H9 (cell line): ENCODE measurements around the gene GPI. TPM values are rescaled to one million over a fixed set of nuclear protein-coding genes. Genes with fewer than 3 reads are reported as not detected.
"Not testable (repeated sequence)": the region's sequence is repeated elsewhere in the genome, so short reads cannot be mapped to it uniquely, and the experiment has no call there.

Experiments
- DNase-seq: peaks from one replicate; pipeline ENCODE4 v3.0.0-alpha.2; 2017
- H2AFZ ChIP-seq: one replicate; pipeline ENCODE4 v1.6.1; 2013; ENCODE audit warnings: mild to moderate bottlenecking, low read length, control low read depth, moderate library complexity
- H2AK5ac ChIP-seq: 2 replicates; pipeline ENCODE4 v1.6.1; 2013; ENCODE audit warnings: low read length, control low read depth, mixed read lengths; ENCODE audit not compliant: insufficient read length
- H2BK120ac ChIP-seq: one replicate; pipeline ENCODE4 v1.6.1; 2013; ENCODE audit warnings: low read depth, mild to moderate bottlenecking, low read length, control low read depth, inconsistent platforms; ENCODE audit not compliant: poor library complexity, severe bottlenecking
- H2BK12ac ChIP-seq: 2 replicates; pipeline ENCODE4 v1.6.1; 2013; ENCODE audit warnings: low read length, control low read depth, mixed read lengths, low read depth; ENCODE audit not compliant: insufficient read length
- H2BK15ac ChIP-seq: 2 replicates; pipeline ENCODE4 v1.6.1; 2013; ENCODE audit warnings: low read depth, low read length, control low read depth
- H2BK20ac ChIP-seq: one replicate; pipeline ENCODE4 v1.6.1; 2013; ENCODE audit warnings: low read depth, mild to moderate bottlenecking, low read length, control low read depth, inconsistent platforms; ENCODE audit not compliant: poor library complexity, severe bottlenecking
- H2BK5ac ChIP-seq: 2 replicates; pipeline ENCODE4 v1.6.1; 2013; ENCODE audit warnings: low read length, control low read depth, mixed read lengths; ENCODE audit not compliant: insufficient read length
- H3K14ac ChIP-seq: 2 replicates; pipeline ENCODE4 v1.6.1; 2013; ENCODE audit warnings: low read length, control low read depth; ENCODE audit not compliant: insufficient read depth
- H3K18ac ChIP-seq: 2 replicates; pipeline ENCODE4 v1.6.1; 2013; ENCODE audit warnings: low read depth, mild to moderate bottlenecking, mixed read lengths, low read length, control low read depth; ENCODE audit not compliant: insufficient read length
- H3K23ac ChIP-seq: 2 replicates; pipeline ENCODE4 v1.6.1; 2013; ENCODE audit warnings: low read length, control low read depth, mixed read lengths, low read depth; ENCODE audit not compliant: insufficient read length
- H3K23me2 ChIP-seq: 2 replicates; pipeline ENCODE4 v1.6.1; 2013; ENCODE audit warnings: low read depth, mild to moderate bottlenecking, mixed read lengths, low read length, control low read depth; ENCODE audit not compliant: insufficient read length, poor library complexity, severe bottlenecking
- H3K27ac ChIP-seq: 2 replicates; pipeline ENCODE4 v1.5.1; 2013; ENCODE audit warnings: low read length, control low read depth, mixed read lengths, low read depth; ENCODE audit not compliant: insufficient read length
- H3K27me3 ChIP-seq: 2 replicates; pipeline ENCODE4 v1.6.1; 2013; ENCODE audit warnings: low read length, control low read depth, inconsistent platforms; ENCODE audit not compliant: insufficient read depth
- H3K4ac ChIP-seq: 2 replicates; pipeline ENCODE4 v1.6.1; 2013; ENCODE audit warnings: low read depth, mild to moderate bottlenecking, control low read depth, inconsistent platforms, low read length, moderate library complexity
- H3K4me1 ChIP-seq: 2 replicates; pipeline ENCODE4 v1.6.1; 2013; ENCODE audit warnings: low read length, control low read depth, inconsistent platforms; ENCODE audit not compliant: insufficient read depth
- H3K4me2 ChIP-seq: 2 replicates; pipeline ENCODE4 v1.6.1; 2013; ENCODE audit warnings: low read length, control low read depth, mixed read lengths; ENCODE audit not compliant: insufficient read length, insufficient read depth
- H3K56ac ChIP-seq: 2 replicates; pipeline ENCODE4 v1.6.1; 2013; ENCODE audit warnings: low read depth, mild to moderate bottlenecking, mixed read lengths, low read length, control low read depth; ENCODE audit not compliant: insufficient read length
- H3K79me1 ChIP-seq: 2 replicates; pipeline ENCODE4 v1.6.1; 2013; ENCODE audit warnings: low read depth, mild to moderate bottlenecking, moderate library complexity, low read length, control low read depth, inconsistent platforms; ENCODE audit not compliant: insufficient read depth, poor library complexity, severe bottlenecking
- H3K79me2 ChIP-seq: 2 replicates; pipeline ENCODE4 v1.6.1; 2013; ENCODE audit warnings: low read length, control low read depth, inconsistent platforms; ENCODE audit not compliant: insufficient read depth
- H3K9ac ChIP-seq: 2 replicates; pipeline ENCODE4 v1.6.1; 2013; ENCODE audit warnings: low read length, control low read depth, mixed read lengths; ENCODE audit not compliant: insufficient read length; ENCODE audit errors: extremely low read depth
- H3K9me3 ChIP-seq: one replicate; pipeline ENCODE4 v1.6.1; 2013; ENCODE audit warnings: low read depth, low read length, inconsistent platforms; ENCODE audit not compliant: control insufficient read depth
- H3T11ph ChIP-seq: one replicate; pipeline ENCODE4 v1.6.1; 2013; ENCODE audit warnings: mild to moderate bottlenecking, low read length, control low read depth, inconsistent platforms
- H4K20me1 ChIP-seq: one replicate; pipeline ENCODE4 v1.6.1; 2013; ENCODE audit not compliant: control insufficient read depth, insufficient read length, insufficient read depth
- H4K5ac ChIP-seq: 2 replicates; pipeline ENCODE4 v1.6.1; 2013; ENCODE audit warnings: low read depth, mild to moderate bottlenecking, mixed read lengths, low read length, control low read depth; ENCODE audit not compliant: insufficient read length
- H4K8ac ChIP-seq: replicated peaks from 2 replicates; pipeline ENCODE4 v1.6.1; 2013; ENCODE audit warnings: low read length, control low read depth, mixed read lengths, low read depth; ENCODE audit not compliant: insufficient read length
- H4K91ac ChIP-seq: 2 replicates; pipeline ENCODE4 v1.6.1; 2013; ENCODE audit warnings: low read depth, mild to moderate bottlenecking, moderate library complexity, mixed read lengths, low read length, control low read depth; ENCODE audit not compliant: insufficient read length
- H3K27ac Mint-ChIP-seq, 3 experiments: 2 replicates in 2 of 3; 3 replicates in 1 of 3; pipeline ENCODE4 v1.8.0; 2020 to 2021; ENCODE audit warnings: mixed read lengths in 3 of 3, mild to moderate bottlenecking in 1 of 3, moderate library complexity in 1 of 3
- H3K27me3 Mint-ChIP-seq: 2 replicates; pipeline ENCODE4 v1.8.0; 2021; ENCODE audit warnings: low read depth, mild to moderate bottlenecking, moderate library complexity, mixed read lengths
- H3K36me3 Mint-ChIP-seq, 3 experiments: 2 replicates in 2 of 3; 3 replicates in 1 of 3; pipeline ENCODE4 v1.8.0; 2020 to 2021; ENCODE audit warnings: low read depth in 3 of 3, mixed read lengths in 3 of 3; ENCODE audit not compliant: insufficient read depth in 1 of 3
- H3K4me1 Mint-ChIP-seq, 2 experiments: 2 replicates each; pipeline ENCODE4 v1.8.0; 2020; ENCODE audit warnings: mixed read lengths in 2 of 2
- H3K4me3 Mint-ChIP-seq, 2 experiments: 2 replicates in 1 of 2; 3 replicates in 1 of 2; pipeline ENCODE4 v1.8.0; 2020 to 2021; ENCODE audit warnings: mild to moderate bottlenecking in 2 of 2, mixed read lengths in 2 of 2, moderate library complexity in 1 of 2
- H3K9me3 Mint-ChIP-seq, 2 experiments: 2 replicates in 1 of 2; 3 replicates in 1 of 2; pipeline ENCODE4 v1.8.0; 2020; ENCODE audit warnings: mild to moderate bottlenecking in 2 of 2, mixed read lengths in 2 of 2, moderate library complexity in 1 of 2
- CTCF ChIP-seq: fragments of 200-600 bp; sonication (generic); conservative IDR thresholded peaks from 3 replicates; pipeline ENCODE4 v1.8.0; 2021; ENCODE audit warnings: antibody characterized with exemption, mild to moderate bottlenecking
- WGBS: extraction: QIAGEN DNeasy Blood & Tissue Kit; methylation state at CpG from one replicate; pipeline ENCODE4 v1.1.7; 2013; ENCODE audit warnings: missing lambda C conversion rate, low lambda C conversion rate, mixed read lengths; ENCODE audit not compliant: insufficient read length; ENCODE audit errors: extremely low coverage; 5-methylcytosine and 5-hydroxymethylcytosine counted together
- total RNA-seq: library from RNA; stranded (reverse); gene quantifications from 2 replicates; pipeline ENCODE4 v1.2.1, GENCODE V29; 2021

GPI gene
- total RNA-seq, 1 experiment from 2014 or later: 373 TPM

- no peak for TF ChIP-seq CTCF
These were observed 3.3 kb downstream of the GPI start for GRCh38 chr19:34368338-34368737.

GRCh38 chr19:34369166-34369565 is 4.2 kb downstream of the GPI start:
- H3K23me2 ChIP-seq, H4K20me1 ChIP-seq, H3K23ac ChIP-seq, H3K27me3 Mint-ChIP-seq, H3K4ac ChIP-seq, H3K18ac ChIP-seq, H3K4me1 ChIP-seq, H2BK120ac ChIP-seq, H2BK5ac ChIP-seq, H2BK20ac ChIP-seq, H3K27ac Mint-ChIP-seq, H3K9me3 Mint-ChIP-seq, H3K14ac ChIP-seq, H3K79me2 ChIP-seq, H4K5ac ChIP-seq, H3K56ac ChIP-seq, H3T11ph ChIP-seq, H3K27ac ChIP-seq, H3K4me3 Mint-ChIP-seq, H3K9me3 ChIP-seq, H2BK15ac ChIP-seq, DNase-seq, H3K4me2 ChIP-seq, H4K8ac ChIP-seq, H2BK12ac ChIP-seq, H3K27me3 ChIP-seq, H2AFZ ChIP-seq, H3K9ac ChIP-seq, H2AK5ac ChIP-seq, H4K91ac ChIP-seq: not testable (repeated sequence)
- peaks cover 15 to 20% of the 10 kb centered on the region in 2 experiments for H3K4me1 Mint-ChIP-seq
- no CpG with 5 or more reads among the region's 10 CpGs for WGBS
- peaks cover 11% of the 10 kb centered on the region for H3K79me1 ChIP-seq
- peaks cover 45 to 72% (median 68%) of the 10 kb centered on the region in 3 experiments for H3K36me3 Mint-ChIP-seq

More at GRCh38 chr19:34368338-34368737, 3.3 kb downstream of the GPI start:
- Histone ChIP-seq H3K14ac (no peak overlapping the region), H2BK5ac (no peak overlapping the region), H3K4me1 (peaks cover 2% of the 10 kb centered on the region; the same call in 1 of the 2 replicates), H3K9ac (no peak overlapping the region), H2BK12ac (no peak overlapping the region), H2AK5ac (no peak overlapping the region), H3K27me3 (no peaks in the 10 kb centered on the region), H3K4me2 (no peak overlapping the region), H4K5ac (no peak overlapping the region), H4K91ac (no peak overlapping the region), H4K20me1 (peaks cover 3% of the 10 kb centered on the region), H3K27ac (no peak overlapping the region), H3K79me1 (peaks cover 11% of the 10 kb centered on the region), H3K4ac (no peak overlapping the region), H3K23ac (no peak overlapping the region), H3K79me2 (peaks cover 7% of the 10 kb centered on the region; the same call in 1 of the 2 replicates), H3T11ph (no peak overlapping the region), H2BK120ac (no peak overlapping the region), H3K9me3 (no peaks in the 10 kb centered on the region), H2AFZ (no peak overlapping the region), H3K23me2 (peaks cover 7% of the 10 kb centered on the region), H2BK20ac (no peak overlapping the region), H3K18ac (no peak overlapping the region), H4K8ac (no peak overlapping the region), H3K56ac (no peak overlapping the region), H2BK15ac (no peak overlapping the region)
- no peak for DNase-seq
- H3K9me3 Mint-ChIP-seq: no peaks in the 10 kb centered on the region
- peaks cover 45 to 66% (median 62%) of the 10 kb centered on the region in 3 experiments for H3K36me3 Mint-ChIP-seq
- H3K4me3 Mint-ChIP-seq: no peak overlapping the region; a peak in 2 of 5 replicates
- no peak overlapping the region for H3K27ac Mint-ChIP-seq
- peaks cover 1% of the 10 kb centered on the region; the same call in 1 of the 2 replicates for H3K27me3 Mint-ChIP-seq
- H3K4me1 Mint-ChIP-seq: peaks cover 15 to 20% of the 10 kb centered on the region in 2 experiments
- no CpG with 5 or more reads among the region's 10 CpGs for WGBS
